Spleen (tissue), 7 donors: Measurements from ENCODE around the gene SLC12A9.

Experiments used
- CTCF ChIP-seq, 11 experiments: fragments of 200-600 bp in 7 of 11; fragments of 450-650 bp in 4 of 11; sonication (generic) in 4 of 11; IDR thresholded peaks in 8 of 11; conservative IDR thresholded peaks in 3 of 11; 1 replicate in 7 of 11; 2 replicates in 4 of 11; pipeline versions ENCODE4 v1.4.0 to v1.8.0; 2016 to 2021; ENCODE audit warnings: antibody characterized with exemption in 11 of 11, inconsistent platforms in 4 of 11, mild to moderate bottlenecking in 1 of 11
- POLR2A ChIP-seq, 3 donors: fragments of 450-650 bp; IDR thresholded peaks; one replicate each; pipeline ENCODE4 v1.5.1; 2017; ENCODE audit warnings: antibody characterized with exemption in 3 of 3, mild to moderate bottlenecking in 1 of 3
- donor health status: DM: no; HTN: no; CAD: no; lungs with moderate emphysema.
- donor health status: DM: no; HTN: no; CAD: no.
- donor health status: DM: no; HTN: no; CAD: no.

DNA sequence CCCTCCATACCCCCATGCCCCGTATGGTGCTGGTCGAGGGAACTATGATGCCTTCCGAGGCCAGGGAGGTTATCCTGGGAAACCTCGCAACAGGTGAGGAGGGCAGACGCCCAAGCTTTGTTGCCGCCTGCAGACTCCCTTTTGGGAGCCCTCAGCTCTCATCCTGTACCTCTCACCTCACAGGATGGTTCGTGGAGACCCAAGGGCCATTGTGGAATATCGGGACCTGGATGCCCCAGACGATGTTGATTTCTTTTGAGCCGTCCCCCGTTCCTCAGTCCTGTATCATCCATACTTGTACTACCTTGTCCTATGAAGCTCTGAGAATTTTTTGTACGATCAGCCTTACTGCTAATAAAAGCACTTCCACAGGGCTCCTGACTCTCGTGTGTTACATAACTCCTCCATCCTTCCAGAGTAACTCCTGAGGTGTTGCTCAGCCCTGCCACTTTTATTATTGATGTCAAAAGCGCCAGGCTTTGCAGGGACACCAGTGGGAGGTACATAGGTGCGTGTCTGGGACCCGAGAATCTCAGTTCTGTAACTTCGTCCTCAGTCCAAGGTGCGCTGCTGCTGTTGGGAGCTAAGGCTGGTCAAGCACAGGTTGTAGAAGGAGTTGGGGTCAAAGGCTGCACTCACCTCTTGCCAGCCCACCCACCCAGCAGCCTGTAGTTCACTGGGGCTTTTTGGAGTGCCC is 35.9 kb downstream of the SLC12A9 start:
- no peak for TF ChIP-seq CTCF (IDR thresholded peaks at IDR 0.05 in 8 of 11, conservative IDR thresholded peaks at IDR 0.05 in 3 of 11)
- TF ChIP-seq POLR2A (IDR thresholded peaks at IDR 0.05): no peak
